GM18951 (cell line): ENCODE measurements around the gene MBD3.

Experiments used
- POLR2A ChIP-seq: IDR thresholded peaks from 4 replicates; pipeline ENCODE4 v1.6.1; 2011; ENCODE audit warnings: mild to moderate bottlenecking; ENCODE audit not compliant: insufficient read length, insufficient read depth; ENCODE audit errors: extremely low read depth
- in situ Hi-C: fragments of 300-500 bp; cut with MboI; formaldehyde crosslinking; loops from one replicate; pipeline ENCODE4 v1.12.0; 2022; ENCODE audit warnings: low sequenced_read_pairs, mixed read lengths, inconsistent platforms; ENCODE audit not compliant: unreplicated experiment

Gene MBD3

GRCh38 chr19:1566392-1567115, 26.1 kb downstream of the MBD3 start:
- in situ Hi-C loops: no loop called here
- TF ChIP-seq POLR2A: no peak

GRCh38 chr19:1563251-1563650, 29.4 kb downstream of the MBD3 start:
- in situ Hi-C loops: no loop called here
- TF ChIP-seq POLR2A: no peak

DNA sequence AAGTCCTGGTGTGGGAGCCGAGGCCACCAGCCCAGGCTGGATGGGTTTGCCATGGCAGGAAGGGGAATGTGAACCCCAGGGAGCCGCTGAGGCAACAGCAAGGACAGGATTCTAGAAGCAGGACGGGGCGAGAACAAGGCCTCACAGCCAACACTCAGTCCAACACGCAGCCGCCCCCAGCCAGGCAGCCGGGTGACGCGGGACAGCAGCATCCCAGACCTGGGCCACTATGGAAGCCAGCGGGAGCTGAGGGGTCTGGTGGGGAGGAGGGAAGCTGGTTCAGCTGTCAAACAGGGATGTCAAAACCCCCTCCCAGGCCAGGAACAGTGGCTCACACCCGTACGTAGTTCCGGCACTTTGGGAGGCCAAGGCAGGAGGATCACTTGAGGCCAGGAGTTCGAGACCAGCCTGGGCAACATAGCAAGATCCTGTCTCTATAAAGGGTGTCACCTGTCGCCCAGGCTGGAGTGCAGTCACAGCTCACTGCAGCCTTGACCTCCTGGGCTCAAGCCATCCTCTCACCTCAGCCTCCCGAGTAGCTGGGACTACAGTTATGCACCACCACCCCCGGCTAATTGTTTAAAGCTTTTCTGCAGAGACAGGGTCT, 31.3 kb downstream of the MBD3 start:
- TF ChIP-seq POLR2A: no peak
- in situ Hi-C loops: no loop called here

- in situ Hi-C loops: no loop called here
- no peak for TF ChIP-seq POLR2A
Measured at GRCh38 chr19:1560286-1560882, 32.3 kb downstream of the MBD3 start.

- in situ Hi-C loops: no loop called here
- no peak for TF ChIP-seq POLR2A
Measured at GRCh38 chr19:1558552-1558951, 34.1 kb downstream of the MBD3 start.

GRCh38 chr19:1556390-1557070, 36.1 kb downstream of the MBD3 start:
- in situ Hi-C loops: no loop called here
- no peak for TF ChIP-seq POLR2A

DNA sequence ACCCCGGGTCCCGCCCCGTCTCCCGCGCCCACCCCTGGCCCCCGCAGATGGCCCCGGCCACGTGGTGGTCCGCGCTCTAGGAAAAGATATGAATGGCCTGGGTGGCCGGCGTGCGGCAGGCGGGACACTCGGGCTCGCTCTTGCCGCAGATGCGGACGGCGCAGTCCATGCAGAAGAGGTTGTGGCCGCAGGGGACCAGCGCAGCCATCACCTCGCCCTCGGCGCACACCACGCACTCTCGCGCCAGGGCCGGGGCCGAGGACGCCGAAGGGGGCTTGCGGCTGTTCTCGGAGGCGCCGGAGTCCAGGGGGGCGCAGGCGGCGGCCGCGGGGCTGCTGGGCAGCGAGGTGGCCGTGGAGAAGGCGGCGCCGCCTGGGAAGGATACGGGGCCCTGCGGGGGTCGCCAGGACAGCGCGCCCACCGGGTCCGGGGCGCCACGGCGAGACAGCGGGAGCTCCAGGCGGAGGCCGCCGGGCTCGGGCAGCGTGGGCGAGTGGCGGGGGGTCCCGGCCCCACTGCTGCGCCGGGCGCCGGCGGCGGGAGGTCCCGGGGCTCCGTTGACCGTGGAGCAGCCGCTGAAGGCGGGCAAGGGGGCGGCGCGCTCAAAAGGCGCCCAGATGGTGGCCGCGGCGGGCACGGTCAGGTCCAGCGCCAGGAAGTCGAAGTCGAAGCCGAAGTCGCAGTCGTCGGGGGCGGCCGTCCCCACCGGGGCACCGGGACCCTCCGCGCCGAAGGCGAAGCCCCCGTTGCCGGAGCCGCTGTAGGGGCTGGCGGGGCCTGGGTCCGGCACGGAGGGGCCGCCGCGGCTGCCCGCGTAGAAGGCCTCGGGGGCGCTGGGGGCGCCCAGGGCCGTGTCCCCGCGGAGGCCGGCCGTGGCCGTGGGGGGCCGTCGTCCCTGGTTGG, 36.9 kb downstream of the MBD3 start:
- TF ChIP-seq POLR2A: no peak
- in situ Hi-C loops: no loop called here

DNA sequence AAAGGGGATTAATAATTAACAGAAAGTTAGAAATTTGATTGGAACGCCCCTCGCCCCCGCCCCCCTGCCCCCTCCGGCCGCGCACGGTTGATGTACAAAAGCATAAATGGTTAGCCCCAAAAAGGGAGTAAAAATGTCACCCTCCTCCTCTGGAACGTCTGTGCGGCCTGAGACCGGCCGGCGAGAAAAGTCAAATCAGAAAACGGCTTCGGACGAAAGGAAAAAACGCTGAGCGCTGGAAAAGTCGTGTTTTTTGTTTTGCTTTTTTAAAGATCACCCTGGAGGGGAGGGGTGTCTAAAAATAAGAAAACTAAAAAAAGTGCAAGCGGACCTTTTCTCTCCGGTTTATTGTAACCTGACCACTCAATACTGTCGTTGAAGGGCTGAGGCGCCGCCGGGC, 37.7 kb downstream of the MBD3 start:
- no peak for TF ChIP-seq POLR2A
- in situ Hi-C loops: no loop called here

GRCh38 chr19:1553415-1553814, 39.2 kb downstream of the MBD3 start:
- TF ChIP-seq POLR2A: no peak
- in situ Hi-C loops: no loop called here

DNA sequence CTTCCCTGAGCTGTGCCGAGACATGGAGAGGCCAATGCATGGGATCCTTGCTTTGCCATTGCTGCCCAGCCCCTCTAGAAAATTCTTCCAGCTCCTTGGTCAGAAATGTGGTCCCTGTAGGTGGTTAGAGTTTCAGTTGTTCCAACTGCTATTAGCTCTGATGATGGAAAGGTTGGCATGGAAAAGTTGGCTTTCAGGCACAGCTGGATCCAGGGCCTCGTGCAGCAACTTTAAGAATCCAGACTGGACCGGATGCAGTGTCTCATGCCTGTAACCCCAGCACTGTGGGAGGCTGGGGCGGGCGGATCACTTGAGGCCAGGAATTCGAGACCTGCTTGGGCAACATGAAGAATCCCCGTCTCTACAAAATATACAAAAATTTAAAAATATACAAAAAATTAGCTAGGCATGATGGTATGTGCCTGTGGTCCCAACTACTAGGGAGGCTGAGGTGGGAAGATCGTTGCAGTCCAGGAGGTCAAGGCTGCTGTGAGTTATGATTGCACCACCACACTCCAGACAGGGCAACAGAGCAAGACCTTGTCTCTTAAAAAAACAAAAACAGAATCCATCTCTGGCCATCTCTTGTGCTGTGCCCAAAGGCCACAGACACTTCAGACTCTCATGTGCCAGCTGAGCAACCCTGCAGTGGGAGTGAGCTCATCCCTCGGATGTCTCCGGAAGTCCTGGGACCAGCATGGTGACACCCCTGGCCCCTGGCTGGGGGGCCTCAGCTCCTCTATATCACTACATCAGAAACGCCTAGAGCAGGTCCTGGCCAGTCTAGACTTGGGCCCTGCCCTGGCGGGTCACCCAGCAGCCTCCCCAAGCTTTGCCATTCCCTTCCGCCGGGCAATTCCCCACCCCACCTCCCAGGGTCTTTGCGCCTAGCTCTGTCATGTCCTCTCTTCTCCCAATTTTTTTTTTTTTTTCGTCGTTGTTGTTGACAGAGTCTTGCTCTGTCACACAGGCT, 41.3 kb downstream of the MBD3 start:
- TF ChIP-seq POLR2A: no peak
- in situ Hi-C loops: no loop called here

DNA sequence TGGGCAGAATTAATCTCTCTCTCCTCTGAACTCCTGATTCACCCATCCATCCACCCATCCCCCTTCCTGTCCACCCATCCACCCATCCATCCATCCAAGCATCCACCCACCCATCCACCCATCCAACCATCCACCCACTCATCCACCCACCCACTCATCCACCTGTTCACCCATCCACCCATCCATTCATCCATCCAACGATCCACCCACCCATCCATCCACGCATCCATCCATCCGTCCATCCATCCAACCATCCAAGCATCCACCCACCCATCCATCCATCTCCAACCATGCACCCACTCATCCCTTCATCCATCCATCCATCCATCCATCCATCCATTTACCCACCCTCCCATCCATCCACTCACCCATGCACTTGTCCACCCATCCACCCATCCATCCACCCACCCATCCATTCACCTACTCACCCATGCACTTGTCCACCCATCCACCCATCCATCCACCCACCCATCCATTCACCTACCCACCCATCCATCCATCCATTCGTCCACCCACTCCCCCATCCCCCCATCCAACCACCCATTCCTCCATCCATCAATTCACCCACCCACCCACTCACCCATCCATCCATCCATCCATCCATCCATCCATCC, 43.2 kb downstream of the MBD3 start:
- TF ChIP-seq POLR2A: no peak
- in situ Hi-C loops: loop anchor here (25.0 kb wide), 1 partner anchor 238 kb away; no protein-coding TSS in a partner anchor
